C1 segment of cervical spinal cord (tissue), 14 donors: Measurements from ENCODE around the gene OTUD5.
"Not testable (repeated sequence)": the region's sequence is repeated elsewhere in the genome, so short reads cannot be mapped to it uniquely, and the experiment has no call there.

Experiments
- DNase-seq, 14 donors: peaks; one replicate each; lab custom pipeline; 2025; lab: John Stamatoyannopoulos, UW

OTUD5 gene

GRCh38 chrX:48890934-48891401, 66.4 kb downstream of the OTUD5 start:
- DNase-seq: peak in 2 of 14 donors; percentile 23 to 60

- DNase-seq: peak in 2 of 14 donors; percentile 2 to 22
These were observed 67.0 kb downstream of the OTUD5 start for GRCh38 chrX:48890296-48890925.

DNA sequence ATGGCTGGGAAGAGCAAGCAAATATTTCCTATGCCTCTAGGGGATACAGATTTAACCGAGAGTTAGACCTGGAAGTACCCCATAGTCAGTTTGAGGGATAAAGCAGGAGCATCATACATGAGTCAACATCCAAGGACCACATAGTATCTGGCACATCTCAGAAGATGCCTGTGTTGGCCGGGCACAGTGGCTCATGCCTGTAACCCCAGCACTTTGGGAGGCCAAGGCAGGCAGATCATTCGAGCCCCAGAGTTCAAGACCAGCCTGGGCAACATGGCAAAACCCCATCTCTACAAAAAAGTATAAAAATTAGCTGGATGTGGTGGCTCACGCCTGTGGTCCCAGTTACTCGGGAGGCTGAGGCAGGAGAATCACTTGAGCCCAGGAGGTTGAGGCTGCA, 70.8 kb downstream of the OTUD5 start:
- not testable (repeated sequence) for DNase-seq

- no peak for DNase-seq
These were observed 73.7 kb downstream of the OTUD5 start for GRCh38 chrX:48883729-48884128.

DNA sequence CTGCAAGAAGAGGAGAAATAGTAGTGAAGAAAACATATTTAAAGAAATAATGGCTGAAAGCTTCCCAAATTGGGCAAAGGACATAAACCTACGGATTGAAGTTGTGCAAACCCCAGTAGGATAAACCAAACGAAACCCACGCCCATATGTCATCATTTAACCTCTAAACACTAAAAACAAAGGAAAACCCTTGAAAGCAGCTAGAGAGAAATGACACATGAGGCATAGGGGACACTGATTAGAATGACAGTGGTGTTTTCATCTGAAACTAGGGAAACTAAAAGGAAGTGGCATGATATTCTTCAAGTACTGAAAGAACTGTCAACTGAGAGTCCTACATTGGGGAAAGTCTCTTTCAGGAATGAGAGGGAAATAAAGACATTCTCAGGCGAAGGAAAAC, 80.5 kb downstream of the OTUD5 start:
- not testable (repeated sequence) for DNase-seq
